HK-2 (cell line): ENCODE results near the gene ZNF557.
"Not testable (repeated sequence)": the region's sequence is repeated elsewhere in the genome, so short reads cannot be mapped to it uniquely, and the experiment has no call there.

ENCODE experiments used
- DNase-seq: peaks from one replicate; pipeline ENCODE4 v3.0.0-alpha.2; 2018; ENCODE audit not compliant: unreplicated experiment

Gene ZNF557

DNA sequence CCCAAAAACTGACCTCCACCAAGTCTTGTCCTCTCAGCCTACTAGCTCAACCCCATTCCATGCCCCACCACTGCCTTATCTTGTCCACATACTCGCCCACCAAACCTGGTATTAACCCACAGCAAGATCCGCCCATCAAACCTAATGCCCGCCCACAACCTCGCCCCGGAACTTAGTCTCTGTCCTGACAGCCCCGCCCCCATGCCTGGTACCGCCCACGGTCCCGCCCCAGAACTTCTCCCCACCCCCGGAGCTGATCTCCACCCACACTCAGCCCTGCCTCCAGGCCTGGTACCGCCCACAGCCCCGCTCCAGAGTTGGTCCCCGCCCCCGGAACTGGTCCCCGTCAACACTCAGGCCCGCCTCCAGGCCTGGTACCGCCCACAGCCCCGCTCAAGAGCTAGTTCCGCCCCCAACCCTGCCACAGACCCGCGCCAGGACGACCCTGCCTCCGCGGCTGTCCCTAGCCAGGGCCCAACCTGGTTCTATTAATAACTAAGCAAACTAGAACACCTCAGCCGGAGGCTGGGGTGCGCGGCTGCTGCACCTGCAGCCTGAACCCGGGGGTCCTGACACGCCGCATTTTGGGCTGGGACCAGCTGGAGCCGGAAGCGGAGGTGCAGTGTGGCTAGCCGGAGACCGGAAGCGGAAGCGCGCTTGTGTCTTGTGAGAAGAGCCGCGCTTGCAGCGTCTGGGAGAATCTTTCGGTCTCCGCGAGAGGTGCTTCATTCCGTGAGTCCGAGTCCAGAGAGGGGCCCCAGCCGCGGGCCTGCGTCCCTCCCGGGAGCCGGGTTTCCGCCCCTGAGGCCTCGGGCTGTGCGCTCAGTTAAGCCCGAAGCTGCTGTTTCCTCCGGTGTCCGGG, at the start of gene ZNF557:
Gene ZNF557 (plus strand): TSS at position 662 of the 862 bp plus-strand sequence. CDS start 5,372 bp downstream, outside the sequence.
- peak; percentile 98 for DNase-seq

DNA sequence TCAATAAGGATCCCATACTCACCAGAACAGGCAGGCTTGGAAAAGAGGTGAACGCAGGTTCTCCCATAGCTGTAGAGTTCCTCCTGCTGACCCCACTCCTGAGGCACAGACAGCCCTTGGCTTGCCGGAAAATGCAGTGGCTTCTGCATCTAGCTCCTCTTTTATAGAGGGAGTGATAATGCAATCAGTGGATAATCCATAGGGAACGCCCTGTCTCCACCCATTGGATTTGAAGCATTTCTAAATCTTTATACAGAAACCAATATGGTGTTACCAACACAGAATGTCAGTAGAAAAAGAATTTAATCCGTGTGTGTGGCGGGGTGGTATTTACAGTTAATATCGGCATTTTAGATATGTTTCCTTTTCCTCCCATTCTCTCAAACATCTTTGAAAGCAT, 48.2 kb upstream of the ZNF557 start, which contains the start of gene MBD3L2B:
Gene MBD3L2B (minus strand): TSS at position 101 of the 400 bp plus-strand sequence. CDS start 34 bp downstream, at position 67.
- DNase-seq = not testable (repeated sequence)

DNA sequence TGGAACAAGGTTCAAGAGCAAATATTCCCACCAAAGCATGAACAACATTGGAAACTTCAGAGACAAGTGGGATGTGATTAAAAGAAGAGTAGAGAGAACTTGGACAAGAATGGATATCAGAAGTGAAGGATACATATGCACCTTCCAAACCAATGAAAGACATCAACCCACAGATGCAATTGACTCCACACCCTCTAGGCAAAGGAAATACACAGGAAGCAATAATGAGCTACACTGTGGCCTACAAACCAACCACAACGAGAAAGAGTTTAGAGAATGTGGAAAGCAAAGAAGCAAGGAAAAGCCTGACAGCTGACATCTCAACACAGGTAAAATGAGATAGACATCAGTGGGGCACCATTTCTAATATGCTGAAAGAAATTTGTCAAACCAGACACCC, 40.7 kb upstream of the ZNF557 start:
- DNase-seq = not testable (repeated sequence)

DNA sequence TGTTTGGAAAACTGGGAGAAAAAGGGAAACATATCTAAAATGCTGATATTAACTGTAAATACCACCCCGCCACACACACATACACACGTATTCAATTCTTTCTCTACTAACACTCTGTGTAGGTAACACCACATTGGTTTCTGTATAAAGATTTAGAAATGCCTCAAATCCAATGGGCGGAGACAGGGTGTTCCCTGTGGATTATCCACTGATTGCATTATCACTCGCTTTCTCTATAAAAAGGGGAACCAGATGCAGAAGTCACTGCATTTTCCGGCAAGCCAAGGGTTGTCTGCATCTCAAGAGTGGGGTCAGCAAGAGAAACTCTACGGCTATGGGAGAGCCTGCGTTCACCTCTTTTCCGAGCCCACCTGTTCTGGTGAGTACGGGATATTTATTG, 39.2 kb upstream of the ZNF557 start, which contains the start of gene MBD3L5:
Gene MBD3L5 (plus strand): TSS at position 301 of the 400 bp plus-strand sequence. CDS start 34 bp downstream, at position 335.
- DNase-seq = not testable (repeated sequence)

DNA sequence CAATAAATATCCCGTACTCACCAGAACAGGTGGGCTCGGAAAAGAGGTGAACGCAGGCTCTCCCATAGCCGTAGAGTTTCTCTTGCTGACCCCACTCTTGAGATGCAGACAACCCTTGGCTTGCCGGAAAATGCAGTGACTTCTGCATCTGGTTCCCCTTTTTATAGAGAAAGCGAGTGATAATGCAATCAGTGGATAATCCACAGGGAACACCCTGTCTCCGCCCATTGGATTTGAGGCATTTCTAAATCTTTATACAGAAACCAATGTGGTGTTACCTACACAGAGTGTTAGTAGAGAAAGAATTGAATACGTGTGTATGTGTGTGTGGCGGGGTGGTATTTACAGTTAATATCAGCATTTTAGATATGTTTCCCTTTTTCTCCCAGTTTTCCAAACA, 29.4 kb upstream of the ZNF557 start, which contains the start of gene MBD3L4:
Gene MBD3L4 (minus strand): TSS at position 101 of the 400 bp plus-strand sequence. CDS start 35 bp downstream, at position 66.
- not testable (repeated sequence) for DNase-seq

DNA sequence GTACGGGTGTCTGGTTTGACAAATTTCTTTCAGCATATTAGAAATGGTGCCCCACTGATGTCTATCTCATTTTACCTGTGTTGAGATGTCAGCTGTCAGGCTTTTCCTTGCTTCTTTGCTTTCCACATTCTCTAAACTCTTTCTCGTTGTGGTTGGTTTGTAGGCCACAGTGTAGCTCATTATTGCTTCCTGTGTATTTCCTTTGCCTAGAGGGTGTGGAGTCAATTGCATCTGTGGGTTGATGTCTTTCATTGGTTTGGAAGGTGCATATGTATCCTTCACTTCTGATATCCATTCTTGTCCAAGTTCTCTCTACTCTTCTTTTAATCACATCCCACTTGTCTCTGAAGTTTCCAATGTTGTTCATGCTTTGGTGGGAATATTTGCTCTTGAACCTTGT, 27.9 kb upstream of the ZNF557 start:
- not testable (repeated sequence) for DNase-seq

DNA sequence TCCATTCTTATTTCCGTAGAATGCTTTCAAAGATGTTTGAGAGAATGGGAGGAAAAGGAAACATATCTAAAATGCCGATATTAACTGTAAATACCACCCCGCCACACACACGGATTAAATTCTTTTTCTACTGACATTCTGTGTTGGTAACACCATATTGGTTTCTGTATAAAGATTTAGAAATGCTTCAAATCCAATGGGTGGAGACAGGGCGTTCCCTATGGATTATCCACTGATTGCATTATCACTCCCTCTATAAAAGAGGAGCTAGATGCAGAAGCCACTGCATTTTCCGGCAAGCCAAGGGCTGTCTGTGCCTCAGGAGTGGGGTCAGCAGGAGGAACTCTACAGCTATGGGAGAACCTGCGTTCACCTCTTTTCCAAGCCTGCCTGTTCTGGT, 20.5 kb upstream of the ZNF557 start, which contains the start of gene MBD3L2:
Gene MBD3L2 (plus strand): TSS at position 301 of the 400 bp plus-strand sequence. CDS start 53 bp downstream, at position 354.
- DNase-seq = not testable (repeated sequence)

DNA sequence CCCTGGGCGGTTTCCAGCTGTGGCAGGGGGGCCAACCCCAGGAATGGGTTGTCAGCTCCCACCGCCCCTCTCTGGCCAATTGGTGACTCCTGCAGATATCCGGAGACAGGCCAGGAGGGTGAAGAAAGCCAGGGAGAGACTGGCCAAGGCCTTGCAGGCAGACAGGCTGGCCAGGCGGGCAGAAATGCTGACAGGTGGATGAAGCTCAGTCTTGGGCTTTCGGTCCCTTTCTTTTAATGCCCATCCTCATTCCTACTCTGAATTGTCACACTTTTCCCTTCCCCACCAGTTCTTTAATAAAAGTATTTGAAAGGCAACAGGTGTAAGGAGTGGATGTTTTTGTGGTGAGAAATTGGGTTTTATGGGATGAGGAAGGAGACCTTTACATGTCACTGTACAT, 18.1 kb upstream of the ZNF557 start:
- not testable (repeated sequence) for DNase-seq

DNA sequence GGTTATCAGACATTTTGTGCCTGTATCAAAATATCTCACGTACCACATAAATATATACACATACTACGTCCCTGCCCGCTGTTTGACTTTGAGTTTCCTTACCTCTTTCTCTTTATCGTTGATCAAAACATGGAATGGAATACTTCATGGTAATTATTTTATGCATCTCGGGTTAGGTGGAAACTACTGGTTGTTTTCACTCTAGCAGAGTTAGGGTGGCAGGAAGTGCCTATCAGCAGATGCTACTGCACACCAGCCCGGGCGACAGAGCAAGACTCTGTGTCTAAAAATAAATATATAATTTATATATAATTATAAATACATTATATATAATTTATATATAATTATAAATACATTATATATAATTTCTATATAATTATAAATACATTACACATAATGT, 16.6 kb upstream of the ZNF557 start:
- not testable (repeated sequence) for DNase-seq

DNA sequence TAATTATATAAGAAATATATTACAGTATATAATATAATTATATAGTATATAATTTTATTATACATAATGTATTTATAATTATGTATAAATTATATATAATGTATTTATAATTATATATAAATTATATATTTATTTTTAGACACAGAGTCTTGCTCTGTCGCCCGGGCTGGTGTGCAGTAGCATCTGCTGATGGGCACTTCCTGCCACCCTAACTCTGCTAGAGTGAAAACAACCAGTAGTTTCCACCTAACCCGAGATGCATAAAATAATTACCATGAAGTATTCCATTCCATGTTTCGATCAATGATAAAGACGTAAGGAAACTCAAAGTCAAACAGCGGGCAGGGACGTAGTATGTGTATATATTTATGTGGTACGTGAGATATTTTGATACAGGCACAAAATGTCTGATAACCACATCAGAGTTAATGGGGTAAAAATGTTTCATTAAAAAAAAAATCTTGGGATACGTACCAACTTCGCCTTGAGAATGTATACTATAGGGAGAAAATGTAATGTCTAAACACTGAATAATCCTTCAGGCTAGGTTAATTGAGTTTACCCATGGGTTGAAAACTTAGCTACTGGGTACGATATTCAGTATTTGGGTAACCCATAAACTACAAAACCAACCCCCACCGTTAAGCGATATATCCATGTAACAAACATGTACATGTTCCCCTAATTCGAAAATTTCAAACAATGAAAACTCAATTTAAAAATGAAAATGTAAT, 14.7 kb upstream of the ZNF557 start:
- not testable (repeated sequence) for DNase-seq

DNA sequence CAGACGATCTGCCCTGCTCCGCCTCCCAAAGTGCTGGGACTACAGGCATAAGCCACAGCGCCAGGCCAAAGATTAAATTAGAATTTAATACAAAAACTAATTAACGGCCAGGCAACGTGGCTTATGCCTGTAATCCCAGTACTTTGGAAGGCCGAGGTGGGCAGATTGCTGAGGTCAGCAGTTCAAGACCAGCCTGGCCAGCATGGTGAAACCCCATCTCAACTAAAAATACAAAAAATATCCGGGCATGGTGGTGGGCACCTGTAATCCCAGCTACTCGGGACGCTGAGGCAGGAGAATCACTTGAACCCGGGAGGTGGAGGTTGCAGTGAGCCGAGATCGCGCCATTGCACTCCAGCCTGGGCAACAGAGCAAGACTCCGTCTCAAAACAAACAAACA, 13.8 kb upstream of the ZNF557 start:
- DNase-seq = not testable (repeated sequence)

DNA sequence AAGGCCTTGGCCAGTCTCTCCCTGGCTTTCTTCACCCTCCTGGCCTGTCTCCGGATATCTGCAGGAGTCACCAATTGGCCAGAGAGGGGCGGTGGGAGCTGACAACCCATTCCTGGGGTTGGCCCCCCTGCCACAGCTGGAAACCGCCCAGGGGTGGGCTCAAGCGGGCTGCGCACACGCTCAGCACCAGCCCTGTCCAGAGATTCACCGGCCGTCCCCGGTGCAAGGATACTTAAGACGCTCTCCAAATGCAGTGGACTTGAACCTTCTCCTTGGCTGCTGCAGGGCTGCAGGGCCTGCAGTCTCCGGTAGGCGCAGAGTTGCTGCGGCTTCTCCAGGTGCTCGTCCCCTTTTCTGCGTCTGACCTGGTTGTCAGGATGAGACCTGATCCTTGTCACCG, 13.1 kb upstream of the ZNF557 start:
- DNase-seq = not testable (repeated sequence)

DNA sequence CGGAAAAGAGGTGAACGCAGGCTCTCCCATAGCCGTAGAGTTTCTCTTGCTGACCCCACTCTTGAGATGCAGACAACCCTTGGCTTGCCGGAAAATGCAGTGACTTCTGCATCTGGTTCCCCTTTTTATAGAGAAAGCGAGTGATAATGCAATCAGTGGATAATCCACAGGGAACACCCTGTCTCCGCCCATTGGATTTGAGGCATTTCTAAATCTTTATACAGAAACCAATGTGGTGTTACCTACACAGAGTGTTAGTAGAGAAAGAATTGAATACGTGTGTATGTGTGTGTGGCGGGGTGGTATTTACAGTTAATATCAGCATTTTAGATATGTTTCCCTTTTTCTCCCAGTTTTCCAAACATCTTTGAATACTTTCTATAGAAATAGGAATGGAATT, 10.9 kb upstream of the ZNF557 start, which contains the start of gene MBD3L3:
Gene MBD3L3 (minus strand): TSS at position 101 of the 400 bp plus-strand sequence. CDS start 71 bp downstream, at position 30.
- not testable (repeated sequence) for DNase-seq

DNA sequence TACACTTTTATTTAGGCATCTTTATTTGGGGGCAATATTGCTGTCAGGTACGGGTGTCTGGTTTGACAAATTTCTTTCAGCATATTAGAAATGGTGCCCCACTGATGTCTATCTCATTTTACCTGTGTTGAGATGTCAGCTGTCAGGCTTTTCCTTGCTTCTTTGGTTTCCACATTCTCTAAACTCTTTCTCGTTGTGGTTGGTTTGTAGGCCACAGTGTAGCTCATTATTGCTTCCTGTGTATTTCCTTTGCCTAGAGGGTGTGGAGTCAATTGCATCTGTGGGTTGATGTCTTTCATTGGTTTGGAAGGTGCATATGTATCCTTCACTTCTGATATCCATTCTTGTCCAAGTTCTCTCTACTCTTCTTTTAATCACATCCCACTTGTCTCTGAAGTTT, 9.5 kb upstream of the ZNF557 start:
- DNase-seq = not testable (repeated sequence)

DNA sequence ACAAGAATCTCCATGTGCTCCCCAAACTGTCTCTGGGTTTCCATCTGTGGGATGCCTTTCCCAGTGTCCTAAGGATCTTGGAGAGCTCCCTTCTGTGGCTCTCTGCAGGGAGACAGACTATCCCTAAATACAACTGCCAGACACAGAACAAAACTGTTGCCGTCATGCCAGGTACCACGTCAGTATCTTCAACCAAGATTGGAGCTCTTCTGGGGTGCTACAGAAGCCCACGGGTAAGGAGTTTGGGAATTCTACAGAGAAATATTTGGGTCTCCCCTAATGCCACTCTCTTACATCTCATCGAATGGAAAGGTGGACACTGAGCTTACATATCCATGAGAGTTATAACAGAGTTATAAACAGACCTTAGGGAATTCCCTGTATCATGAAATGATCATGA, 6.2 kb upstream of the ZNF557 start:
- no peak for DNase-seq

DNA sequence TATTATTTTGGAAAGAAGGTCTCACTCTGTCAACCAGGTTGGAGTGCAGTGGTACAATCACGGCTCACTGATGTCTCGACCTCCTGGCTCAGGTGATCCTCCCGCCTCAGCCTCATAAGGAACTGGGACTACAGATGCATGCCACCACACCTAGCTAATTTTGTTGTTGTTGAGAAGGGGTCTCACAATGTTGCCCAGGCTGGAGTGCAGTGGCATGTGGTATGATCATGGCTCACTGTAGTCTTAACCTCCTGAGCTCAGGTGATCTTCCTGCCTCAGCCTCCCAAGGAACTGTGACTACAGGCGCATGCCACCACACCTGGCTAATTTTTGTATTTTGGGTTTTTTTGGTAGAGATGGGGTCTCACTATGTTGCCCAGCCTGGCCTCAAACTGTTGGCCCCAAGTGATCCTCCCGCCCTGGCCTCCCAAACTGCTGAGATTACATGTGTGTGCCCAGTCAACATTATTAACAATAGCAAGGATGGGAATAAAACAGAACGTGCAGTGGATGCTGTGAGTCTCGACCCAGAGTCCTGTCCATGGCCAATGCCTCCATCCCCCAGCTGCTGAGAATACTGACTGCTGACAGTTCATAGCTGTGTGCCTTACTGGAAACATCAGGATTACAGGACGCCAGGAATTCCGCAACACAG, 5.6 kb upstream of the ZNF557 start:
- no peak for DNase-seq

DNA sequence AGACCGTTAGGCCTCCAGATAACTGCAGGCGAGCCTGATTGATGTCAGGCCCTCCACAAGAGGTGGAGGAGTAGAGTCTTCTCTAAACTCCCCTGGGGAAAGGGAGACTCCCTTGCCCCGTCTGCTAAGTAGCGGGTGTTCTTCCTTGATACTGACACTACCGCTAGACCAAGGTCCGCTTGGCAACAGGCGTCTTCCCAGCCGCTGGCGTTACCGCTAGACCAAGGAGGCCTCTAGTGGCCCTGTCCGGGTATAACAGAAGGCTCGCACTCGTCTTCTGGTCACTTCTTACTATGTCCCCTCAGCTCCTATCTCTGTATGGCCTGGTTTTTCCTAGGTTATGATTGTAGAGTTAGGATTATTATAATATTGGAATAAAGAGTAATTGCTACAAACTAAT, 2.4 kb upstream of the ZNF557 start:
- DNase-seq = not testable (repeated sequence)

DNA sequence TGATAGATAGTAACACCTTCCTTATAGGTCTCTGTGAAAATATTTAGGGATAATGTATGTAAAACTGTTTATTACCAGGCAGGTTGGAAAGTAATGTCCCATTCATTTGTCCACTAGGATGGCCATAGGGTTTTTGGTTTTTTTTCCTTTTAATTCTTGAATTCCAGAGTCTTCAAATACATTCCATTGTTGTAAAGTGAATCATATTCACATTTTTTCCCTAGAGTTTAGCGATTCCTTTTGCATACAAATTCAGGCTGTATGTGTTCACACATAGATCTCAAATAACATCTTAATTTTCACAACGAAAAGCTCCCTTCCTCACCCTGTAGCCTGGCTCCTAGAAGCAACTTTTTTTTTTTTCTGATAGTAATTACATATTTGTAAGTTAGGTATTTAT, 1.8 kb upstream of the ZNF557 start:
- no peak for DNase-seq

DNA sequence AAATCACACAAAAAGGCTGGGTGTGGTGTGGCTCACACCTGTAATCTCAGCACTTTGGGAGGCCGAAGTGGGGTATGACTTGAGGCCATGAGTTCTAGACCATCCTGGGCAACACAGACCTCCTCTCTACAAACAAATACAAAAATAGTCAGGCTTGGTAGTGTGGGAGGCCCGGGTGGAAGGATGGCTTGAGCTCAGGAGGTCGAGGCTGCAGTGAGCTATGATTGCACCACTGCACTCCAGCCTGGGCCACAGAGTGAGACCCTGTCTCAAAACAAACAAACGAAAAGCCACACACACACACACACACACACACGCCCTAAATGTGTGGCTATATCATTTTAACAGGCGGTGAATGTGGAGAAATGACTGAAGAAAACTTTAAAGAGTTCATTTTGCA, 904 bp upstream of the ZNF557 start:
- DNase-seq = no peak

DNA sequence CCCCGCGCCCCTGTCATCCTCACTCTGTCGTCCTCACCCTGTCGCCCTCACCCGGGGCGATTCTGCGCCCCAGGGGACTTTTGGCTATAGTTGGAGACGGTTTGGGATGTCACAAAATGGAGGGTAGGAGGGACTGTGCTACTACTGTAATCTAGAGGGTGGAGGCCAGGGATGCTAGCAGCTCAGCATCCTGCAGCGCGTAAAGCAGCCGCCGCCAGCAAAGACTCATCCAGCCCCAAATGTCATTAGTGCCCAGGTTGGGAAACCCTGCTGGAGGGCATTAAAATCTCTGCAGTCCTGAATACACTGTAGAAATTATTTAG, 362 bp downstream of the ZNF557 start:
- no peak for DNase-seq

DNA sequence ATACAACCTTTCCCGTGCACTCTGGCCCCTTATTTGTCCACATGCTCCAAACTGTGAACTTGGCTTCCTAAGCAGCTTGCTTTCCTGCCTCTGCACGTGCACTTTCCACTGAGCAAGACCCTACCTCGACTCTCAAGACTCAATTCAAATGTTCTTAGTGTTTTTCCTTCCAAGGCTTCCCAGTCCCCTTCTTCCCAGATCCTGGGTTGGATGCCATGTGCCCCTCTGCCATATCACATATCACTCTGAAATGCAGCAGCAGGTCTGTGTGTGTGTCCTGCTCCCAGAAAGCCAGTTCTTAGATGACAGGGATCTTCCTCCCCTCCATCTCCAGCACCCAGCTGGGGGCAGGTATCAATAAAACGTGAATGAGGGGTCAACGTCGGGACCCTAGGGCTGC, 3.0 kb downstream of the ZNF557 start:
- no peak for DNase-seq
